Measurements from ENCODE around the gene PLOD1. TPM values are rescaled to one million over a fixed set of nuclear protein-coding genes. Genes with fewer than 3 reads are reported as not detected.

PLOD1 gene
- total and polyA plus RNA-seq, 10 of the 15 experiments (the other 5 are each of a cell fraction or from before 2014, with no cell fraction given), result 10.6 to 42.6 (median 29.3) TPM

DNA sequence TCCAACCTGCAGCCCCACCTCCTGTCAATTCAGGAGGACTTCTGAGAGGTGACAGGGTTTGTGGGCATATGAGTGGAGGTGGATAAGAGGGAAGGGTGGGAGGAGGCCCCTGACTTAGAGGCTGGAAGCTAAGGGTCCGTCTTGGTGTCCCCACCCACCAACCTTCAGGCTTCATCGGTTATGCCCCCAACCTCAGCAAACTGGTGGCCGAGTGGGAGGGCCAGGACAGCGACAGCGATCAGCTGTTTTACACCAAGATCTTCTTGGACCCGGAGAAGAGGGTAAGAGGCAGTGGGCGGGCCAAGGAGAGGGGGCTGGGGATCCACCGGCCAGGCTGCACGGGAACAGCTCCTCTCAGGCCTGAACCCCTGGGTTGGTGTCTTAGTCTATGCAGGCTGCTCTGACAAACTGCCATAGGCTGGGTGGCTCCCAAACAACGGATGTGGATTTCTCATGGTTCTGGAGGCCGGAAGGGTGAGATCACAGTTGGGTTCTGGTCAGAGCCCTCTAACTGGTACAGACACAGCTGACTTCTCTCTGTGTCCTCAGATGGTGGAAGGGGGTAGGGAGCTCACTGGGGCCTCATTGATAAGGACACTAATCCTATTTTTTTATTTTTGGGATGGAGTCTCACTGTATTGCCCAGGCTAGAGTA is 18.1 kb downstream of the PLOD1 start:
- ChIA-PET POLR2A (no interaction called here), CTCF (interaction anchor here (0.6 to 0.8 kb wide), 2 partner anchors 43 to 114 kb away, joined by 3 read pairs; no protein-coding TSS in a partner anchor), RAD21 (ENCODE audit: unreplicated experiment) (no interaction called here), SMC1A (ENCODE audit: uncharacterized antibody, unreplicated experiment) (no interaction called here)
- H3K27me3 ChIP-seq (replicated peaks in 1 of 2; ENCODE audit: control insufficient read depth in 2 of 2, insufficient read depth in 2 of 2, low read length in 1 of 2), result no peaks in the 10 kb centered on the region
- WGBS (ENCODE audit: insufficient coverage, insufficient replicate concordance, low lambda C conversion rate, missing lambda C conversion rate), result 95% methylated on average over 9 of the region's 11 CpGs
- intact Hi-C loops (cut with micrococcal nuclease; ENCODE audit: unreplicated experiment) (no loop called here), in situ Hi-C loops (cut with MboI) (no loop called here)
- no peaks in the 10 kb centered on the region for H3K4me1 ChIP-seq (ENCODE audit: control insufficient read depth, insufficient read depth, low read length)
- peaks cover 0 to 17% of the 10 kb centered on the region in 2 experiments for H3K36me3 ChIP-seq (ENCODE audit: control insufficient read depth in 2 of 2, insufficient read depth in 2 of 2, low read length in 1 of 2)
- no peak overlapping the region for H3K4me3 ChIP-seq
- FAIRE-seq (no peak), DNase-seq (ENCODE audit: low read depth, low spot score) (no peak), ATAC-seq (no peak)
- no peaks in the 10 kb centered on the region for H4K20me1 ChIP-seq (ENCODE audit: control insufficient read depth, insufficient read depth)
- no TSS peak for BruUV-seq (replicated peaks)
- no peak overlapping the region for H3K27ac ChIP-seq (ENCODE audit: control insufficient read depth, insufficient read depth)
- no peak overlapping the region for H3K4me2 ChIP-seq (ENCODE audit: control insufficient read depth, insufficient read depth)
- no peaks in the 10 kb centered on the region for H3K79me2 ChIP-seq (ENCODE audit: control insufficient read depth, insufficient read depth, low read length)
- no peak overlapping the region for H2AFZ ChIP-seq (ENCODE audit: control insufficient read depth, low read depth, low read length)
- no peak overlapping the region for H3K9ac ChIP-seq (ENCODE audit: control insufficient read depth, insufficient read depth, low read length)
- peaks cover 4% of the 10 kb centered on the region; the same call in 1 of the 3 replicates for H3K9me3 ChIP-seq (replicated peaks; ENCODE audit: control insufficient read depth, insufficient read depth, low read length)
- TF ChIP-seq, protein P1, sequence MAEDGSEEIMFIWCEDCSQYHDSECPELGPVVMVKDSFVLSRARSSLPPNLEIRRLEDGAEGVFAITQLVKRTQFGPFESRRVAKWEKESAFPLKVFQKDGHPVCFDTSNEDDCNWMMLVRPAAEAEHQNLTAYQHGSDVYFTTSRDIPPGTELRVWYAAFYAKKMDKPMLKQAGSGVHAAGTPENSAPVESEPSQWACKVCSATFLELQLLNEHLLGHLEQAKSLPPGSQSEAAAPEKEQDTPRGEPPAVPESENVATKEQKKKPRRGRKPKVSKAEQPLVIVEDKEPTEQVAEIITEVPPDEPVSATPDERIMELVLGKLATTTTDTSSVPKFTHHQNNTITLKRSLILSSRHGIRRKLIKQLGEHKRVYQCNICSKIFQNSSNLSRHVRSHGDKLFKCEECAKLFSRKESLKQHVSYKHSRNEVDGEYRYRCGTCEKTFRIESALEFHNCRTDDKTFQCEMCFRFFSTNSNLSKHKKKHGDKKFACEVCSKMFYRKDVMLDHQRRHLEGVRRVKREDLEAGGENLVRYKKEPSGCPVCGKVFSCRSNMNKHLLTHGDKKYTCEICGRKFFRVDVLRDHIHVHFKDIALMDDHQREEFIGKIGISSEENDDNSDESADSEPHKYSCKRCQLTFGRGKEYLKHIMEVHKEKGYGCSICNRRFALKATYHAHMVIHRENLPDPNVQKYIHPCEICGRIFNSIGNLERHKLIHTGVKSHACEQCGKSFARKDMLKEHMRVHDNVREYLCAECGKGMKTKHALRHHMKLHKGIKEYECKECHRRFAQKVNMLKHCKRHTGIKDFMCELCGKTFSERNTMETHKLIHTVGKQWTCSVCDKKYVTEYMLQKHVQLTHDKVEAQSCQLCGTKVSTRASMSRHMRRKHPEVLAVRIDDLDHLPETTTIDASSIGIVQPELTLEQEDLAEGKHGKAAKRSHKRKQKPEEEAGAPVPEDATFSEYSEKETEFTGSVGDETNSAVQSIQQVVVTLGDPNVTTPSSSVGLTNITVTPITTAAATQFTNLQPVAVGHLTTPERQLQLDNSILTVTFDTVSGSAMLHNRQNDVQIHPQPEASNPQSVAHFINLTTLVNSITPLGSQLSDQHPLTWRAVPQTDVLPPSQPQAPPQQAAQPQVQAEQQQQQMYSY (CRISPR knock-in tag; IDR thresholded peaks at IDR 0.05), result no peak
- TF ChIP-seq FOXK2 (IDR thresholded peaks at IDR 0.05), result no peak
- no peak for TF ChIP-seq DPF2 (IDR thresholded peaks at IDR 0.05)
- no peak for TF ChIP-seq BHLHE40 (IDR thresholded peaks at IDR 0.05; ENCODE audit: borderline replicate concordance in 1 of 2, low read depth in 2 of 2, low read length in 1 of 2)
- TF ChIP-seq NFIC (IDR thresholded peaks at IDR 0.05; ENCODE audit: low read depth, low read length), result no peak
- TF ChIP-seq, protein P2, sequence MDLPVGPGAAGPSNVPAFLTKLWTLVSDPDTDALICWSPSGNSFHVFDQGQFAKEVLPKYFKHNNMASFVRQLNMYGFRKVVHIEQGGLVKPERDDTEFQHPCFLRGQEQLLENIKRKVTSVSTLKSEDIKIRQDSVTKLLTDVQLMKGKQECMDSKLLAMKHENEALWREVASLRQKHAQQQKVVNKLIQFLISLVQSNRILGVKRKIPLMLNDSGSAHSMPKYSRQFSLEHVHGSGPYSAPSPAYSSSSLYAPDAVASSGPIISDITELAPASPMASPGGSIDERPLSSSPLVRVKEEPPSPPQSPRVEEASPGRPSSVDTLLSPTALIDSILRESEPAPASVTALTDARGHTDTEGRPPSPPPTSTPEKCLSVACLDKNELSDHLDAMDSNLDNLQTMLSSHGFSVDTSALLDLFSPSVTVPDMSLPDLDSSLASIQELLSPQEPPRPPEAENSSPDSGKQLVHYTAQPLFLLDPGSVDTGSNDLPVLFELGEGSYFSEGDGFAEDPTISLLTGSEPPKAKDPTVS (IDR thresholded peaks at IDR 0.05; ENCODE audit: low read depth, low read length), result no peak
- no peak for TF ChIP-seq GABPA (IDR thresholded peaks at IDR 0.05; ENCODE audit: low read depth)
- TF ChIP-seq, protein P3, sequence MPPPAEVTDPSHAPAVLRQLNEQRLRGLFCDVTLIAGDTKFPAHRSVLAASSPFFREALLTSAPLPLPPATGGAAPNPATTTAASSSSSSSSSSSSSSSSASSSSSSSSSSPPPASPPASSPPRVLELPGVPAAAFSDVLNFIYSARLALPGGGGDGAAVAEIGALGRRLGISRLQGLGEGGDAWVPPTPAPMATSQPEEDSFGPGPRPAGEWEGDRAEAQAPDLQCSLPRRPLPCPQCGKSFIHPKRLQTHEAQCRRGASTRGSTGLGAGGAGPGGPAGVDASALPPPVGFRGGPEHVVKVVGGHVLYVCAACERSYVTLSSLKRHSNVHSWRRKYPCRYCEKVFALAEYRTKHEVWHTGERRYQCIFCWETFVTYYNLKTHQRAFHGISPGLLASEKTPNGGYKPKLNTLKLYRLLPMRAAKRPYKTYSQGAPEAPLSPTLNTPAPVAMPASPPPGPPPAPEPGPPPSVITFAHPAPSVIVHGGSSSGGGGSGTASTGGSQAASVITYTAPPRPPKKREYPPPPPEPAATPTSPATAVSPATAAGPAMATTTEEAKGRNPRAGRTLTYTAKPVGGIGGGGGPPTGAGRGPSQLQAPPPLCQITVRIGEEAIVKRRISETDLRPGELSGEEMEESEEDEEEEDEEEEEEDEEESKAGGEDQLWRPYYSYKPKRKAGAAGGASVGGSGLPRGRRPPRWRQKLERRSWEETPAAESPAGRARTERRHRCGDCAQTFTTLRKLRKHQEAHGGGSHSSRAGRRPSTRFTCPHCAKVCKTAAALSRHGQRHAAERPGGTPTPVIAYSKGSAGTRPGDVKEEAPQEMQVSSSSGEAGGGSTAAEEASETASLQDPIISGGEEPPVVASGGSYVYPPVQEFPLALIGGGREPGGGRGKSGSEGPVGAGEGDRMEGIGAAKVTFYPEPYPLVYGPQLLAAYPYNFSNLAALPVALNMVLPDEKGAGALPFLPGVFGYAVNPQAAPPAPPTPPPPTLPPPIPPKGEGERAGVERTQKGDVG (CRISPR knock-in tag; IDR thresholded peaks at IDR 0.05), result no peak
- TF ChIP-seq, protein P4, sequence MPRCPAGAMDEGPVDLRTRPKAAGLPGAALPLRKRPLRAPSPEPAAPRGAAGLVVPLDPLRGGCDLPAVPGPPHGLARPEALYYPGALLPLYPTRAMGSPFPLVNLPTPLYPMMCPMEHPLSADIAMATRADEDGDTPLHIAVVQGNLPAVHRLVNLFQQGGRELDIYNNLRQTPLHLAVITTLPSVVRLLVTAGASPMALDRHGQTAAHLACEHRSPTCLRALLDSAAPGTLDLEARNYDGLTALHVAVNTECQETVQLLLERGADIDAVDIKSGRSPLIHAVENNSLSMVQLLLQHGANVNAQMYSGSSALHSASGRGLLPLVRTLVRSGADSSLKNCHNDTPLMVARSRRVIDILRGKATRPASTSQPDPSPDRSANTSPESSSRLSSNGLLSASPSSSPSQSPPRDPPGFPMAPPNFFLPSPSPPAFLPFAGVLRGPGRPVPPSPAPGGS (IDR thresholded peaks at IDR 0.05; ENCODE audit: borderline replicate concordance, insufficient read depth, low read depth, low read length, poor library complexity, severe bottlenecking), result no peak
- TF ChIP-seq ZNF207 (IDR thresholded peaks at IDR 0.05; ENCODE audit: borderline replicate concordance), result no peak
- TF ChIP-seq ZBED1 (IDR thresholded peaks at IDR 0.05; ENCODE audit: borderline replicate concordance), result no peak
- no peak for TF ChIP-seq MXI1 (IDR thresholded peaks at IDR 0.05; ENCODE audit: low read depth, low read length)
- no peak for TF ChIP-seq TCF7 (IDR thresholded peaks at IDR 0.05; ENCODE audit: borderline replicate concordance)
- no peak for TF ChIP-seq PAX5 (IDR thresholded peaks at IDR 0.05; ENCODE audit: borderline replicate concordance, low read depth, low read length)

Measured in GM12878 (cell line).